SK-N-SH (cell line): Measurements from ENCODE around the gene MPC2.

Source experiments
- CTCF ChIP-seq: fragments of 200-600 bp; sonication (generic); IDR thresholded peaks from 2 replicates; pipeline ENCODE4 v1.6.1; 2017; ENCODE audit warnings: antibody characterized with exemption, mild to moderate bottlenecking, moderate library complexity
- EP300 ChIP-seq, 2 experiments: IDR thresholded peaks; 2 replicates each; pipeline versions ENCODE4 v1.4.0 to v1.6.1; 2012; ENCODE audit warnings: borderline replicate concordance in 1 of 2, low read depth in 1 of 2, low read length in 1 of 2
- EZH2phosphoT487 ChIP-seq: fragments of 200-600 bp; sonication (generic); IDR thresholded peaks from 2 replicates; pipeline ENCODE4 v1.6.1; 2017; ENCODE audit warnings: low read depth, mixed run types, mild to moderate bottlenecking, antibody characterized with exemption, moderate library complexity, borderline replicate concordance
- FOXM1 ChIP-seq: IDR thresholded peaks from 2 replicates; pipeline ENCODE4 v1.4.0; 2012; ENCODE audit warnings: low read depth, mild to moderate bottlenecking
- GABPA ChIP-seq: IDR thresholded peaks from 2 replicates; pipeline ENCODE4 v1.4.0; 2012; ENCODE audit warnings: low read depth, mild to moderate bottlenecking
- MAX ChIP-seq: IDR thresholded peaks from 2 replicates; pipeline ENCODE4 v1.4.0; 2012; ENCODE audit warnings: low read depth
- POLR2AphosphoS5 ChIP-seq: IDR thresholded peaks from 2 replicates; pipeline ENCODE4 v1.6.1; 2012; ENCODE audit warnings: low read depth, low read length
- RAD21 ChIP-seq: IDR thresholded peaks from 2 replicates; pipeline ENCODE4 v1.6.1; 2012; ENCODE audit warnings: mild to moderate bottlenecking, low read length
- RCOR1 ChIP-seq: fragments of 150-350 bp; IDR thresholded peaks from 2 replicates; pipeline ENCODE4 v1.6.1; 2017; ENCODE audit warnings: antibody characterized with exemption, low read length
- REST ChIP-seq: IDR thresholded peaks from 2 replicates; pipeline ENCODE4 v1.6.1; 2012; ENCODE audit warnings: mild to moderate bottlenecking, low read depth, low read length, moderate library complexity
- TAF1 ChIP-seq: IDR thresholded peaks from 2 replicates; pipeline ENCODE4 v1.6.1; 2012; ENCODE audit warnings: low read depth, mild to moderate bottlenecking, low read length, moderate library complexity, borderline replicate concordance
- USF2 ChIP-seq: fragments of 150-350 bp; IDR thresholded peaks from 2 replicates; pipeline ENCODE4 v1.6.1; 2017; ENCODE audit warnings: antibody characterized with exemption, low read length, low read depth, borderline replicate concordance

- TF ChIP-seq CTCF = no peak
- no peak for TF ChIP-seq RCOR1
- TF ChIP-seq USF2 = no peak
- no peak for TF ChIP-seq POLR2AphosphoS5
- no peak for TF ChIP-seq REST
- TF ChIP-seq EZH2phosphoT487 = no peak
- TF ChIP-seq FOXM1 = no peak
- TF ChIP-seq RAD21 = no peak
- TF ChIP-seq EP300 (IDR thresholded peaks at IDR 0.05; ENCODE audit: borderline replicate concordance in 1 of 2, low read depth in 1 of 2, low read length in 1 of 2) = no peak
- no peak for TF ChIP-seq TAF1
- TF ChIP-seq MAX = no peak
- TF ChIP-seq GABPA = no peak
Observed at GRCh38 chr1:167899253-167899681, 37.6 kb downstream of the MPC2 start.
